OCI-LY1 (cell line): ENCODE results near the gene CORIN.

Experiments
- H2AFZ ChIP-seq: fragments of 200-600 bp; sonication (generic), shearing (Covaris generic); 2 replicates; pipeline ENCODE4 v1.6.0; 2014; ENCODE audit warnings: antibody characterized with exemption, mild to moderate bottlenecking, low read length
- H3F3A ChIP-seq: fragments of 200-600 bp; sonication (generic), shearing (Covaris generic); 2 replicates; pipeline ENCODE4 v1.6.0; 2014; ENCODE audit warnings: mild to moderate bottlenecking, antibody characterized with exemption, low read length, moderate library complexity; ENCODE audit not compliant: insufficient read depth
- H3K27ac ChIP-seq: fragments of 200-600 bp; sonication (generic); 2 replicates; pipeline ENCODE4 v1.5.1; 2014; ENCODE audit warnings: low read length, mixed run types, mild to moderate bottlenecking, low read depth; ENCODE audit not compliant: poor library complexity, severe bottlenecking
- H3K27me3 ChIP-seq: fragments of 200-600 bp; sonication (generic); 2 replicates; pipeline ENCODE4 v1.6.0; 2014; ENCODE audit warnings: antibody characterized with exemption, mild to moderate bottlenecking, low read length, moderate library complexity; ENCODE audit not compliant: insufficient read depth
- H3K36me3 ChIP-seq: fragments of 200-600 bp; sonication (generic); 2 replicates; pipeline ENCODE4 v1.6.1; 2014; ENCODE audit warnings: mild to moderate bottlenecking, antibody characterized with exemption, low read length, moderate library complexity, mixed read lengths; ENCODE audit not compliant: insufficient read depth
- H3K4me1 ChIP-seq: fragments of 200-600 bp; sonication (generic); 2 replicates; pipeline ENCODE4 v1.5.1; 2014; ENCODE audit warnings: mild to moderate bottlenecking, low read length, moderate library complexity; ENCODE audit not compliant: insufficient read depth, severe bottlenecking
- H3K4me2 ChIP-seq: fragments of 200-600 bp; sonication (generic), shearing (Covaris generic); 2 replicates; pipeline ENCODE4 v1.6.1; 2014; ENCODE audit warnings: low read length
- H3K4me3 ChIP-seq: fragments of 200-600 bp; sonication (generic); 2 replicates; pipeline ENCODE4 v1.5.1; 2014; ENCODE audit warnings: low read length, low read depth, mild to moderate bottlenecking, mixed read lengths; ENCODE audit not compliant: poor library complexity, severe bottlenecking
- H3K79me2 ChIP-seq: fragments of 200-600 bp; shearing (Covaris generic); 2 replicates; pipeline ENCODE4 v1.6.1; 2016; ENCODE audit warnings: mixed run types, low read length, mixed read lengths; ENCODE audit not compliant: insufficient read depth
- H3K9ac ChIP-seq: fragments of 200-600 bp; sonication (generic), shearing (Covaris generic); 2 replicates; pipeline ENCODE4 v1.6.1; 2014; ENCODE audit warnings: mild to moderate bottlenecking, low read length, mixed read lengths
- H3K9me2 ChIP-seq: fragments of 200-600 bp; sonication (generic), shearing (Covaris generic); 2 replicates; pipeline ENCODE4 v1.6.1; 2014; ENCODE audit warnings: low read depth, mild to moderate bottlenecking, low read length, mixed read lengths
- H3K9me3 ChIP-seq: fragments of 200-600 bp; shearing (Covaris generic); 2 replicates; pipeline ENCODE4 v1.6.1; 2014; ENCODE audit warnings: low read length, mixed read lengths
- H4K20me1 ChIP-seq: fragments of 200-600 bp; sonication (generic), shearing (Covaris generic); 2 replicates; pipeline ENCODE4 v1.6.0; 2016; ENCODE audit warnings: mild to moderate bottlenecking, low read length; ENCODE audit not compliant: insufficient read depth
- EZH2 ChIP-seq: fragments of 200-600 bp; sonication (generic), shearing (Covaris generic); IDR thresholded peaks from 2 replicates; pipeline ENCODE4 v1.8.0; 2017; ENCODE audit warnings: borderline replicate concordance, mixed run types, mild to moderate bottlenecking, antibody characterized with exemption, low read length, moderate library complexity, mixed read lengths
- TF ChIP-seq, protein P1 (sequence below): fragments of 200-600 bp; sonication (generic), shearing (Covaris generic); IDR thresholded peaks from 2 replicates; pipeline ENCODE4 v1.5.1; 2017; ENCODE audit warnings: mild to moderate bottlenecking, antibody characterized with exemption, low read length, moderate library complexity, mixed read lengths

CORIN gene

DNA sequence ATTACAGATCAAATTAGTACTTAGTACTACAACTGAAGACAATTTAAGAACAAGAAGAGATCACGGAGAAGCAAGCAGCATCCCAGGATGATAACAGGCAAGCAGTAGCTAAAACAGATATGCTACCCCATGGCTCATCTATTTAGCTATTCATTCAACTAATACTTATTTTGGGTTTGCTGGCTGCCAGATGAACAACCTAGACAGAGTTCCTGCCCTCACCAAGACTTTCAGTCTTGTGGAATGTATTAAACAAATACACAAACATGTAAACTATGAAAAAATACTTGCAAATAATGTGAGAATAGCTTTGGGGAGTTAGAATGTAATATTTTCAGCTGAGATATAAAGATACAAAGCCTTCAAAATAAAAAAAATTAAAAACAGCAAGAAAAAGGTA is 2.4 kb upstream of the CORIN start:
- Histone ChIP-seq H4K20me1 (no peaks in the 10 kb centered on the region), H2AFZ (no peak overlapping the region), H3K27me3 (no peaks in the 10 kb centered on the region), H3F3A (no peaks in the 10 kb centered on the region), H3K9me2 (no peaks in the 10 kb centered on the region), H3K4me1 (peaks cover 13% of the 10 kb centered on the region), H3K4me3 (no peak overlapping the region), H3K79me2 (no peaks in the 10 kb centered on the region), H3K9me3 (no peaks in the 10 kb centered on the region), H3K9ac (no peak overlapping the region), H3K36me3 (peaks cover 19% of the 10 kb centered on the region), H3K4me2 (no peak overlapping the region), H3K27ac (no peak overlapping the region)
- TF ChIP-seq, protein P1, sequence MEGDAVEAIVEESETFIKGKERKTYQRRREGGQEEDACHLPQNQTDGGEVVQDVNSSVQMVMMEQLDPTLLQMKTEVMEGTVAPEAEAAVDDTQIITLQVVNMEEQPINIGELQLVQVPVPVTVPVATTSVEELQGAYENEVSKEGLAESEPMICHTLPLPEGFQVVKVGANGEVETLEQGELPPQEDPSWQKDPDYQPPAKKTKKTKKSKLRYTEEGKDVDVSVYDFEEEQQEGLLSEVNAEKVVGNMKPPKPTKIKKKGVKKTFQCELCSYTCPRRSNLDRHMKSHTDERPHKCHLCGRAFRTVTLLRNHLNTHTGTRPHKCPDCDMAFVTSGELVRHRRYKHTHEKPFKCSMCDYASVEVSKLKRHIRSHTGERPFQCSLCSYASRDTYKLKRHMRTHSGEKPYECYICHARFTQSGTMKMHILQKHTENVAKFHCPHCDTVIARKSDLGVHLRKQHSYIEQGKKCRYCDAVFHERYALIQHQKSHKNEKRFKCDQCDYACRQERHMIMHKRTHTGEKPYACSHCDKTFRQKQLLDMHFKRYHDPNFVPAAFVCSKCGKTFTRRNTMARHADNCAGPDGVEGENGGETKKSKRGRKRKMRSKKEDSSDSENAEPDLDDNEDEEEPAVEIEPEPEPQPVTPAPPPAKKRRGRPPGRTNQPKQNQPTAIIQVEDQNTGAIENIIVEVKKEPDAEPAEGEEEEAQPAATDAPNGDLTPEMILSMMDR = no peak
- TF ChIP-seq EZH2 = no peak

GRCh38 chr4:47839259-47839658 is 1.4 kb upstream of the CORIN start:
- Histone ChIP-seq H4K20me1 (no peaks in the 10 kb centered on the region), H2AFZ (no peak overlapping the region), H3K9me2 (no peaks in the 10 kb centered on the region), H3K27me3 (no peaks in the 10 kb centered on the region), H3K27ac (no peak overlapping the region), H3K36me3 (peaks cover 13% of the 10 kb centered on the region), H3K79me2 (no peaks in the 10 kb centered on the region), H3K4me3 (no peak overlapping the region), H3K9ac (no peak overlapping the region), H3K4me2 (no peak overlapping the region), H3F3A (no peaks in the 10 kb centered on the region), H3K9me3 (no peaks in the 10 kb centered on the region), H3K4me1 (peaks cover 13% of the 10 kb centered on the region)
- TF ChIP-seq, protein P1 = peak; percentile 45; the same call in 1 of the 2 replicates
- TF ChIP-seq EZH2 = no peak

DNA sequence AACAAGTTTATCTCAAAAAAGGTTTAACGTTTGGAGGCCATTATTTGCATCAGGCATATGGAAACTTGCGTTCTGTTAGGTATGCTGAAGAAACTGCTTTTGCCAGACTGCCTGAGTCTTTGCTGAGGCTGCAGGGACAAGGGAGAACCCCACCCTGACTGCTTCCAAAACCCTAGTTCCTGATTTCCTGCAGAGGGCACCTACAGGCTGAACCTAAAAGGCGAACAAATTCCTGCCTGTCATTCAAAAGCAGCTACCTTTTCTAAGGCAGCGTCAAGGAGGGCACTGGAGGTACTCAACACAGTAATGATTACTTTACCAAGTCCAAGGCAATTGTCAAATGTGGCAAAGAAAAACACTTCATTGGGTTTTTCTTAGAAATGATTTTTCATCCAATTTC is 578 bp upstream of the CORIN start:
- H3K4me2 ChIP-seq = no peak overlapping the region
- TF ChIP-seq EZH2 = no peak
- TF ChIP-seq, protein P1 = no peak
- H3K4me1 ChIP-seq = peaks cover 13% of the 10 kb centered on the region

More for the DNA sequence above, 578 bp upstream of the CORIN start:
- Histone ChIP-seq H4K20me1 (no peaks in the 10 kb centered on the region), H3K27me3 (no peaks in the 10 kb centered on the region), H3K9me3 (0 out of 2 replicates have a peak, but pooled peaks cover 2% of the 10 kb centered on the region), H3K4me3 (no peak overlapping the region), H3K27ac (no peak overlapping the region), H3K9ac (no peak overlapping the region), H3K36me3 (peaks cover 8% of the 10 kb centered on the region), H3K9me2 (no peaks in the 10 kb centered on the region), H3F3A (no peaks in the 10 kb centered on the region), H3K79me2 (no peaks in the 10 kb centered on the region), H2AFZ (no peak overlapping the region)
